Measurements from ENCODE around the gene OR52N2.

- TF ChIP-seq CTCF (IDR thresholded peaks at IDR 0.05) (no peak), ZFX (IDR thresholded peaks at IDR 0.05; ENCODE audit: borderline replicate concordance) (no peak)
Observed at GRCh38 chr11:5809905-5810795, 1.4 kb downstream of the OR52N2 start.

Data from 22Rv1 (cell line).